ENCODE results near the gene EXOC4.

DNA sequence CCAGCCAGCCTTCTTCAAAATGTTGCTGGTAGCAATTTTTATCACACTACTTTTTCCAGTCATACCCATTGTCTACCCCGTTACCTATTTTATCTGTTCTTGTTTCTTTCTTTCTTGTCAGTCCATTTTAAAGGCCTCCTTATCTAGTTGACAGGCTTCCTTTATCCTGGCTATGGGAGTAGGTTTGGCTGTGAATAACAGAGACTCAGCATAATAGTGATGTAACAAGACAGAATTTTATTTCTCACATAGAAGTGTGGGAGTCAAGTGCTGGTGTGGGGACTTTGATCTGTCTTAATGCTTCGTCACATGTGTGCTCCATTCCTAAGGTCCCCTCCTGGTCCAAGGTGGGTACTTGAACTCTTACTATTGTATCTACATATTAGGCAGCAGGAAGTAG is 283.6 kb downstream of the EXOC4 start:
- no peak for TF ChIP-seq YY1 (IDR thresholded peaks at IDR 0.05; ENCODE audit: insufficient read depth, insufficient read length)
- no peak for TF ChIP-seq ZNF274 (IDR thresholded peaks at IDR 0.05; ENCODE audit: low read depth, low read length)
- TF ChIP-seq SUZ12 (IDR thresholded peaks at IDR 0.05; ENCODE audit: extremely low read depth, insufficient read depth, insufficient read length) = no peak

All from NT2/D1 (cell line).